ENCODE results near the gene FAIM2.

The FAIM2 gene

DNA sequence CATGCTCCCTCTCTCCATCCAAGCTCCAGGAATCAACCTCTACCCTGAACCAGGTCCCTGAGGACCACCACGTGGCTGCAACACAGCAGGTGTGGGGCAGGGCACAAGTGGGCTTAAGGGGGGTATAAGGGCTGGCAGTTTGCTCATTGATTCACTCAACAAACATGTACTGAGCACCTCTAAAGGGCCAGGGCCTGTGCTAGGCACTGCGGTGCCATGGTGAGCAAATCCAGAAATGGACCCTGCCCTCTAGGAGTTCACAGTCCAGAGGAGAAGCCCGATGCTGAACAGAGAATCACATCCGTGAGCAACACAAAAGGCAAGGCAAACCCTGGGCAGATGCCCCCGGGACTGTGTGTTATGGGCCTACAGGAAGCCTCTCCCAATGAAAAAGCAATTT is 40.3 kb upstream of the FAIM2 start:
- no peak overlapping the region for H2AK5ac ChIP-seq (ENCODE audit: low read length)
- no peak overlapping the region for H3K18ac ChIP-seq (ENCODE audit: low read length)
- no CpG with 5 or more reads among the region's 5 CpGs for WGBS (ENCODE audit: extremely low coverage, insufficient coverage, insufficient read length)
- H4K8ac ChIP-seq (ENCODE audit: low read depth, low read length), result no peak overlapping the region
- no peak overlapping the region for H2AFZ ChIP-seq (ENCODE audit: insufficient read depth, low read length, poor library complexity)
- H4K12ac ChIP-seq (ENCODE audit: low read depth, low read length), result no peak overlapping the region
- no peak overlapping the region for H3K23ac ChIP-seq (ENCODE audit: low read length)
- H2BK5ac ChIP-seq (ENCODE audit: low read depth, low read length, poor library complexity), result no peak overlapping the region
- H3K4me2 ChIP-seq (ENCODE audit: low read length), result no peak overlapping the region
- H3K14ac ChIP-seq (ENCODE audit: low read length), result no peak overlapping the region
- H3K79me1 ChIP-seq (ENCODE audit: low read length), result no peaks in the 10 kb centered on the region
- no peak overlapping the region for H3K9ac ChIP-seq (ENCODE audit: low read length)
- H4K91ac ChIP-seq (ENCODE audit: low read depth, low read length), result no peak overlapping the region
- no peak overlapping the region for H3K27ac ChIP-seq (ENCODE audit: low read depth, low read length)
- H2BK120ac ChIP-seq (ENCODE audit: insufficient read depth, low read length, poor library complexity), result no peak overlapping the region
- no peak overlapping the region for H3K4me3 ChIP-seq (ENCODE audit: low read depth, low read length)
- no peaks in the 10 kb centered on the region for H3K36me3 ChIP-seq (ENCODE audit: control insufficient read depth in 1 of 2, insufficient read depth in 2 of 2, low read length in 2 of 2)
- no peak overlapping the region for H2BK12ac ChIP-seq (ENCODE audit: low read length)
- H3K4me1 ChIP-seq (ENCODE audit: control insufficient read depth in 1 of 2, insufficient read depth in 2 of 2, low read length in 2 of 2), result peaks cover 0 to 2% of the 10 kb centered on the region in 2 experiments
- no peak overlapping the region for H3K4ac ChIP-seq (ENCODE audit: low read depth, low read length)
- H3K9me3 ChIP-seq (ENCODE audit: insufficient read depth, low read depth, low read length), result no peaks in the 10 kb centered on the region
- H3K27me3 ChIP-seq (ENCODE audit: insufficient read depth, low read length), result no peaks in the 10 kb centered on the region
- DNase-seq, result no peak
- H3K79me2 ChIP-seq (ENCODE audit: control insufficient read depth, insufficient read depth, low read length, poor library complexity), result no peaks in the 10 kb centered on the region

DNA sequence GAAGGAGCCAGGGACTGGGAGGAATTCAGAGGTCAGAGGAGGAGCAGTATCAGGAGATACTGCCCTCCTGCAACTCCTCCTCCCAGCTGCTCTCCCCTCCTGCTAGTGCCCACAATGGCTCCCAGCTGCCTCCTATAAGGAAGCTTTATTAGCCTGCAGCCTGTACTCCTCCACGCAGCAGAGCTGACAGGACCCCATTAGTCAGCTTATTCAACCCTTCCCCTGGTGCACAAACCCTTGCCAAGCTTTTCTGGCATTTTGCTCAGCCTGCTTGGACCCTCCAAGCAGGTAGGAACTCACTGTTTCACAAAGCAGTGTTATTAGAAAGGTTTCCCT is 39.9 kb upstream of the FAIM2 start:
- H3K4me2 ChIP-seq (ENCODE audit: low read length), result no peak overlapping the region
- DNase-seq, result no peak
- no peak overlapping the region for H2BK120ac ChIP-seq (ENCODE audit: insufficient read depth, low read length, poor library complexity)
- no peaks in the 10 kb centered on the region for H3K9me3 ChIP-seq (ENCODE audit: insufficient read depth, low read depth, low read length)
- H3K4me3 ChIP-seq (ENCODE audit: low read depth, low read length), result no peak overlapping the region
- no peak overlapping the region for H3K18ac ChIP-seq (ENCODE audit: low read length)
- no peak overlapping the region for H3K14ac ChIP-seq (ENCODE audit: low read length)
- H3K4me1 ChIP-seq (ENCODE audit: control insufficient read depth in 1 of 2, insufficient read depth in 2 of 2, low read length in 2 of 2), result peaks cover 0 to 2% of the 10 kb centered on the region in 2 experiments
- H2AFZ ChIP-seq (ENCODE audit: insufficient read depth, low read length, poor library complexity), result no peak overlapping the region
- no peak overlapping the region for H2BK5ac ChIP-seq (ENCODE audit: low read depth, low read length, poor library complexity)
- no peak overlapping the region for H4K91ac ChIP-seq (ENCODE audit: low read depth, low read length)
- H3K9ac ChIP-seq (ENCODE audit: low read length), result no peak overlapping the region
- H4K12ac ChIP-seq (ENCODE audit: low read depth, low read length), result no peak overlapping the region
- H3K27ac ChIP-seq (ENCODE audit: low read depth, low read length), result no peak overlapping the region
- no peaks in the 10 kb centered on the region for H3K79me1 ChIP-seq (ENCODE audit: low read length)
- no peak overlapping the region for H3K4ac ChIP-seq (ENCODE audit: low read depth, low read length)
- H4K8ac ChIP-seq (ENCODE audit: low read depth, low read length), result no peak overlapping the region
- H3K79me2 ChIP-seq (ENCODE audit: control insufficient read depth, insufficient read depth, low read length, poor library complexity), result no peaks in the 10 kb centered on the region
- H2AK5ac ChIP-seq (ENCODE audit: low read length), result no peak overlapping the region
- H3K23ac ChIP-seq (ENCODE audit: low read length), result no peak overlapping the region
- H2BK12ac ChIP-seq (ENCODE audit: low read length), result no peak overlapping the region
- H3K36me3 ChIP-seq (ENCODE audit: control insufficient read depth in 1 of 2, insufficient read depth in 2 of 2, low read length in 2 of 2), result no peaks in the 10 kb centered on the region
- no CpG with 5 or more reads among the region's 1 CpG for whole genome bisulfite sequencing (ENCODE audit: extremely low coverage, insufficient coverage, insufficient read length)
- H3K27me3 ChIP-seq (ENCODE audit: insufficient read depth, low read length), result no peaks in the 10 kb centered on the region

DNA sequence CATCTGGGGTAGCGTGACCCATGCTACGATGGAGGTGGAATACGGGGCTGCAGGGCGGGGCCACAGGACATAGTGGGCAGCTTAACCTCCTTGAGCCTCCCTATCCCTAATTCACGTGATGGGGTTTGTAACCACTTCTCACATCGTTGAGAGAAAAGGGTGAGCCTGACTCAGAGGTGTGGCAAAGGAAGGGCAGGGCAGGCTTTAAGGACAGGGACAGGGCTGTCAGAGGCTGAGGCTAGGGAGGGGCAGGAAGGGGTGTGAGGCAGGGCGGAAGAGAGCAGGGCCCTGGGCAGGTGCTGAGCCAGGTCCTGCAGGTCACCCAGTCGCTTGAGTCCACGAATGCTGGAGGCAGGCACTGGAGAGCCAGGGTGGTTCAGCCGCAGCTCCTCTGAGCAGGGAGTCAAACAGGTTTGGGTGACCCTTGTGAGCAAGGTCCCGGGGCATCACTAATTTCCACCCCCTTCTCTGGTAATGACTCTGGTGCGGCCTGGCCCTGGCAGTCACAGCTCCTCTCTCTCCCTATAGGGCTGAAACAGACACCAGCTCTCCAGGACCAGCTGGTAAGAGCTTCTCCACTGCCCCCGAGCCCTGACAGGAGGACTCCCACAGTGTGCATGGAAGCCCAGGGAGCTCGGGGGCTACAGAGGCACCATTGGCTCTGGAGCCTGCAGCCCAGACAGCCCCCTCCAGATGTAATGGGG is 39.4 kb upstream of the FAIM2 start:
- no peaks in the 10 kb centered on the region for H3K9me3 ChIP-seq (ENCODE audit: insufficient read depth, low read depth, low read length)
- no peaks in the 10 kb centered on the region for H3K36me3 ChIP-seq (ENCODE audit: control insufficient read depth in 1 of 2, insufficient read depth in 2 of 2, low read length in 2 of 2)
- WGBS (ENCODE audit: extremely low coverage, insufficient coverage, insufficient read length), result no CpG with 5 or more reads among the region's 14 CpGs
- H3K4me3 ChIP-seq (ENCODE audit: low read depth, low read length), result no peak overlapping the region
- no peak overlapping the region for H3K4me2 ChIP-seq (ENCODE audit: low read length)
- H2AK5ac ChIP-seq (ENCODE audit: low read length), result no peak overlapping the region
- no peak overlapping the region for H3K23ac ChIP-seq (ENCODE audit: low read length)
- no peak overlapping the region for H2BK120ac ChIP-seq (ENCODE audit: insufficient read depth, low read length, poor library complexity)
- no peak overlapping the region for H3K18ac ChIP-seq (ENCODE audit: low read length)
- no peaks in the 10 kb centered on the region for H3K27me3 ChIP-seq (ENCODE audit: insufficient read depth, low read length)
- H2BK12ac ChIP-seq (ENCODE audit: low read length), result no peak overlapping the region
- H4K8ac ChIP-seq (ENCODE audit: low read depth, low read length), result no peak overlapping the region
- no peak overlapping the region for H4K91ac ChIP-seq (ENCODE audit: low read depth, low read length)
- peaks cover 0 to 2% of the 10 kb centered on the region in 2 experiments for H3K4me1 ChIP-seq (ENCODE audit: control insufficient read depth in 1 of 2, insufficient read depth in 2 of 2, low read length in 2 of 2)
- no peaks in the 10 kb centered on the region for H3K79me2 ChIP-seq (ENCODE audit: control insufficient read depth, insufficient read depth, low read length, poor library complexity)
- DNase-seq, result no peak
- H2AFZ ChIP-seq (ENCODE audit: insufficient read depth, low read length, poor library complexity), result no peak overlapping the region
- no peaks in the 10 kb centered on the region for H3K79me1 ChIP-seq (ENCODE audit: low read length)
- H3K4ac ChIP-seq (ENCODE audit: low read depth, low read length), result no peak overlapping the region
- no peak overlapping the region for H3K9ac ChIP-seq (ENCODE audit: low read length)
- no peak overlapping the region for H3K14ac ChIP-seq (ENCODE audit: low read length)
- no peak overlapping the region for H3K27ac ChIP-seq (ENCODE audit: low read depth, low read length)
- H4K12ac ChIP-seq (ENCODE audit: low read depth, low read length), result no peak overlapping the region
- H2BK5ac ChIP-seq (ENCODE audit: low read depth, low read length, poor library complexity), result no peak overlapping the region

DNA sequence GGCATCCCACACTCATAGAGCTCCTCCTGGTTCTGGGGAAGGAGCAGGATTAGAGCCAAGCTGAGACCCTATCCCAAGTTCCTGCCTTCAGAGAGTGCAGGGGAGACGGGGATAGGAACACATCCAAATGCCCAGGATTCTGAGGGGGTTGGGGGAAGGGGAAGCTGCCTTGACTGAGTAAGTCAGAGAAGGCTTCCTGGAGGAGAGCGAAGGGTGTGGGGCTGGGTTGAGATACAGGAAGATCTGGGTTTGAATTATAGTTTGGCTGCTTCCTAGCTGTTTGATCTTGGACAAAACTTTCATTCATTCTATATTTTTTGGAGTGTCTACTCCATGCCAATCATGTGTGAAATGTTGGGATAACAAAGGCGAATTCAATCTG is 38.8 kb upstream of the FAIM2 start:
- no peak overlapping the region for H4K12ac ChIP-seq (ENCODE audit: low read depth, low read length)
- H3K23ac ChIP-seq (ENCODE audit: low read length), result no peak overlapping the region
- H3K9me3 ChIP-seq (ENCODE audit: insufficient read depth, low read depth, low read length), result no peaks in the 10 kb centered on the region
- H3K27ac ChIP-seq (ENCODE audit: low read depth, low read length), result no peak overlapping the region
- no peak overlapping the region for H2AK5ac ChIP-seq (ENCODE audit: low read length)
- no peak for DNase-seq
- H3K4ac ChIP-seq (ENCODE audit: low read depth, low read length), result no peak overlapping the region
- H2BK120ac ChIP-seq (ENCODE audit: insufficient read depth, low read length, poor library complexity), result no peak overlapping the region
- no peaks in the 10 kb centered on the region for H3K27me3 ChIP-seq (ENCODE audit: insufficient read depth, low read length)
- no peak overlapping the region for H4K8ac ChIP-seq (ENCODE audit: low read depth, low read length)
- peaks cover 0 to 2% of the 10 kb centered on the region in 2 experiments for H3K4me1 ChIP-seq (ENCODE audit: control insufficient read depth in 1 of 2, insufficient read depth in 2 of 2, low read length in 2 of 2)
- no peaks in the 10 kb centered on the region for H3K79me1 ChIP-seq (ENCODE audit: low read length)
- H3K14ac ChIP-seq (ENCODE audit: low read length), result no peak overlapping the region
- H4K91ac ChIP-seq (ENCODE audit: low read depth, low read length), result no peak overlapping the region
- H3K9ac ChIP-seq (ENCODE audit: low read length), result no peak overlapping the region
- H3K4me2 ChIP-seq (ENCODE audit: low read length), result no peak overlapping the region
- no peaks in the 10 kb centered on the region for H3K36me3 ChIP-seq (ENCODE audit: control insufficient read depth in 1 of 2, insufficient read depth in 2 of 2, low read length in 2 of 2)
- no CpG with 5 or more reads among the region's 3 CpGs for WGBS (ENCODE audit: extremely low coverage, insufficient coverage, insufficient read length)
- no peak overlapping the region for H2BK5ac ChIP-seq (ENCODE audit: low read depth, low read length, poor library complexity)
- H2BK12ac ChIP-seq (ENCODE audit: low read length), result no peak overlapping the region
- no peak overlapping the region for H3K4me3 ChIP-seq (ENCODE audit: low read depth, low read length)
- no peaks in the 10 kb centered on the region for H3K79me2 ChIP-seq (ENCODE audit: control insufficient read depth, insufficient read depth, low read length, poor library complexity)
- no peak overlapping the region for H3K18ac ChIP-seq (ENCODE audit: low read length)
- no peak overlapping the region for H2AFZ ChIP-seq (ENCODE audit: insufficient read depth, low read length, poor library complexity)
